Tibial nerve (tissue), 4 donors: ENCODE results near the gene ASPDH. TPM values are rescaled to one million over a fixed set of nuclear protein-coding genes. Genes with fewer than 3 reads are reported as not detected.

Source experiments
- DNase-seq, 2 donors: peaks; one replicate each; pipeline ENCODE4 v3.0.0-alpha.2; 2019; ENCODE audit warnings: low spot score in 2 of 2
- H3K27ac ChIP-seq, 4 donors: fragments of 200-600 bp; sonication (generic) in 3 of 4; one replicate each; pipeline ENCODE4 v1.5.1; 2017 to 2019; ENCODE audit warnings: mild to moderate bottlenecking in 1 of 4
- H3K27me3 ChIP-seq, 2 donors: fragments of 200-600 bp; sonication (generic) in 1 of 2; one replicate each; pipeline versions ENCODE4 v1.5.1 to v1.6.0; 2017 to 2019
- H3K36me3 ChIP-seq, 3 donors: fragments of 200-600 bp; sonication (generic); one replicate each; pipeline ENCODE4 v1.5.1; 2018 to 2019
- H3K4me1 ChIP-seq, 4 donors: fragments of 200-600 bp; sonication (generic) in 3 of 4; one replicate each; pipeline ENCODE4 v1.5.1; 2017 to 2019
- H3K4me3 ChIP-seq, 4 donors: fragments of 200-600 bp; sonication (generic) in 3 of 4; one replicate each; pipeline ENCODE4 v1.5.1; 2017 to 2019; ENCODE audit warnings: mild to moderate bottlenecking in 1 of 4, moderate library complexity in 1 of 4
- H3K9me3 ChIP-seq, 4 donors: fragments of 200-600 bp; sonication (generic) in 3 of 4; one replicate each; pipeline ENCODE4 v1.5.1; 2017 to 2019
- EP300 ChIP-seq, 2 donors: sonication (generic); formaldehyde crosslinking; IDR thresholded peaks; one replicate each; pipeline ENCODE4 v1.6.1; 2017; ENCODE audit warnings: antibody characterized with exemption in 2 of 2, mild to moderate bottlenecking in 1 of 2
- POLR2A ChIP-seq, 2 donors: fragments of 450-650 bp; IDR thresholded peaks; one replicate each; pipeline ENCODE4 v1.6.1; 2017; ENCODE audit warnings: antibody characterized with exemption in 2 of 2, mild to moderate bottlenecking in 2 of 2, moderate library complexity in 2 of 2
- WGBS, 2 donors: methylation state at CpG; one replicate each; pipeline ENCODE4 v1.1.5; 2018; 5-methylcytosine and 5-hydroxymethylcytosine counted together
- total RNA-seq, 4 donors: library from RNA; depleted of rRNA; stranded (reverse); fragments of >200 nt; gene quantifications; one replicate each; pipeline ENCODE4 v1.1.0, GENCODE V29; 2016
- TF ChIP-seq, protein P1 (sequence below), 5 experiments: fragments of 200-600 bp in 3 of 5; fragments of 450-650 bp in 2 of 5; sonication (generic) in 3 of 5; IDR thresholded peaks; one replicate each; pipeline ENCODE4 v1.5.1; 2016 to 2019; ENCODE audit warnings: antibody characterized with exemption in 5 of 5, mild to moderate bottlenecking in 3 of 5, moderate library complexity in 2 of 5

The ASPDH gene
- total RNA-seq, 4 donors from 2014 or later, result not detected

DNA sequence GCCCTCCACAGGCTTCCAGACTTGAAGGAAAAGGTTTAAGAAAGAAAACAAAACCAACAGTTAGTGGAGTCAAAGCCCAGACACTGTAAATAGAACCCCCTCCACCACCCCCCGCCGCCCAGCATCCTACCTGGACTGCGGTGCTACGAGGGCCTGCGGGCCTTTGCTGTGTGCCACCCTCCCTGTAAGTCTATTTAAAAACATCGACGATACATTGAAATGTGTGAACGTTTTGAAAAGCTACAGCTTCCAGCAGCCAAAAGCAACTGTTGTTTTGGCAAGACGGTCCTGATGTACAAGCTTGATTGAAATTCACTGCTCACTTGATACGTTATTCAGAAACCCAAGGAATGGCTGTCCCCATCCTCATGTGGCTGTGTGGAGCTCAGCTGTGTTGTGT, 30.8 kb downstream of the ASPDH start:
- TF ChIP-seq EP300 (IDR thresholded peaks at IDR 0.05) (no peak), POLR2A (IDR thresholded peaks at IDR 0.05) (no peak)
- TF ChIP-seq, protein P1, sequence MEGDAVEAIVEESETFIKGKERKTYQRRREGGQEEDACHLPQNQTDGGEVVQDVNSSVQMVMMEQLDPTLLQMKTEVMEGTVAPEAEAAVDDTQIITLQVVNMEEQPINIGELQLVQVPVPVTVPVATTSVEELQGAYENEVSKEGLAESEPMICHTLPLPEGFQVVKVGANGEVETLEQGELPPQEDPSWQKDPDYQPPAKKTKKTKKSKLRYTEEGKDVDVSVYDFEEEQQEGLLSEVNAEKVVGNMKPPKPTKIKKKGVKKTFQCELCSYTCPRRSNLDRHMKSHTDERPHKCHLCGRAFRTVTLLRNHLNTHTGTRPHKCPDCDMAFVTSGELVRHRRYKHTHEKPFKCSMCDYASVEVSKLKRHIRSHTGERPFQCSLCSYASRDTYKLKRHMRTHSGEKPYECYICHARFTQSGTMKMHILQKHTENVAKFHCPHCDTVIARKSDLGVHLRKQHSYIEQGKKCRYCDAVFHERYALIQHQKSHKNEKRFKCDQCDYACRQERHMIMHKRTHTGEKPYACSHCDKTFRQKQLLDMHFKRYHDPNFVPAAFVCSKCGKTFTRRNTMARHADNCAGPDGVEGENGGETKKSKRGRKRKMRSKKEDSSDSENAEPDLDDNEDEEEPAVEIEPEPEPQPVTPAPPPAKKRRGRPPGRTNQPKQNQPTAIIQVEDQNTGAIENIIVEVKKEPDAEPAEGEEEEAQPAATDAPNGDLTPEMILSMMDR (IDR thresholded peaks at IDR 0.05), result no peak
- WGBS, 2 donors, result 74 to 76% methylated on average over 10 of the region's 10 CpGs
- H3K4me1 ChIP-seq, result peaks cover 0 to 12% (median 3%) of the 10 kb centered on the region in 4 donors
- H3K27me3 ChIP-seq, result peaks cover 0 to 13% of the 10 kb centered on the region in 2 donors
- DNase-seq, result no peak
- H3K9me3 ChIP-seq, result no peaks in the 10 kb centered on the region
- no peak overlapping the region for H3K27ac ChIP-seq
- H3K4me3 ChIP-seq, result no peak overlapping the region
- peaks cover 0 to 71% (median 12%) of the 10 kb centered on the region in 3 donors for H3K36me3 ChIP-seq

DNA sequence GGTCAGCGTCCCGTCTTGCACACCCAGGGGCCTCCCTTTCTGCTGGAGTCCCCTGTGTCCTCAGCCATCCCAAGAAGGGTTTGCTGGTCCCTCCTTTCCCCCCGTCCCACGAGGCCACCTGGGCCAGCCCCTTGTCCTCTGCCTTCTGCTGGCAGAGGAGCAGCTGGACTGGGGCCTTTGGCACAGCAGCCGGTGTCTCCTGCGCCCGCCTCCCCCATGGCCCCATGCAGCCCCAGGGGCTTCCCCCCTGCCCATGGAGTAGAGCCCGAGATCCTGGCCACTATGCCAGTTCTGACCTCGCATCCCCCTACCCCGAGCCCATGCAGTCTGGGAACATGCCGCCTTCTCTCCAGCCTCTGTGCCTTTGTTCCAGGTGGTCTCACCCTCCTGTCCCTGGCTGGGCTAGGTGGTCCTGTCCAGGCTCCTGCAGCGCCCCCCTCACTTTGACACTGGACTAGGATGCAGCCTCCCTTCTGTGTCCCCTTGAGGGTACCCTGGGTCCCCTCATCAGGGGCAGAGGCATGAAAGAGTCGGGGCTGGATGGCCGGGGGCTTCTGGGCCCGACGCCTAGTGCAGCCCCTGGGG, 31.4 kb downstream of the ASPDH start:
- H3K4me1 ChIP-seq, result peaks cover 0 to 17% (median 8%) of the 10 kb centered on the region in 4 donors
- H3K27ac ChIP-seq, result no peak overlapping the region
- no peak overlapping the region for H3K4me3 ChIP-seq
- TF ChIP-seq POLR2A (IDR thresholded peaks at IDR 0.05) (no peak), EP300 (IDR thresholded peaks at IDR 0.05) (no peak)
- TF ChIP-seq, protein P1 (IDR thresholded peaks at IDR 0.05), result no peak
- H3K27me3 ChIP-seq, result peaks cover 0 to 8% of the 10 kb centered on the region in 2 donors
- no peaks in the 10 kb centered on the region for H3K9me3 ChIP-seq
- 76 to 80% methylated on average over 16 of the region's 16 CpGs for WGBS, 2 donors
- no peak for DNase-seq
- H3K36me3 ChIP-seq, result peaks cover 0 to 71% (median 12%) of the 10 kb centered on the region in 3 donors

DNA sequence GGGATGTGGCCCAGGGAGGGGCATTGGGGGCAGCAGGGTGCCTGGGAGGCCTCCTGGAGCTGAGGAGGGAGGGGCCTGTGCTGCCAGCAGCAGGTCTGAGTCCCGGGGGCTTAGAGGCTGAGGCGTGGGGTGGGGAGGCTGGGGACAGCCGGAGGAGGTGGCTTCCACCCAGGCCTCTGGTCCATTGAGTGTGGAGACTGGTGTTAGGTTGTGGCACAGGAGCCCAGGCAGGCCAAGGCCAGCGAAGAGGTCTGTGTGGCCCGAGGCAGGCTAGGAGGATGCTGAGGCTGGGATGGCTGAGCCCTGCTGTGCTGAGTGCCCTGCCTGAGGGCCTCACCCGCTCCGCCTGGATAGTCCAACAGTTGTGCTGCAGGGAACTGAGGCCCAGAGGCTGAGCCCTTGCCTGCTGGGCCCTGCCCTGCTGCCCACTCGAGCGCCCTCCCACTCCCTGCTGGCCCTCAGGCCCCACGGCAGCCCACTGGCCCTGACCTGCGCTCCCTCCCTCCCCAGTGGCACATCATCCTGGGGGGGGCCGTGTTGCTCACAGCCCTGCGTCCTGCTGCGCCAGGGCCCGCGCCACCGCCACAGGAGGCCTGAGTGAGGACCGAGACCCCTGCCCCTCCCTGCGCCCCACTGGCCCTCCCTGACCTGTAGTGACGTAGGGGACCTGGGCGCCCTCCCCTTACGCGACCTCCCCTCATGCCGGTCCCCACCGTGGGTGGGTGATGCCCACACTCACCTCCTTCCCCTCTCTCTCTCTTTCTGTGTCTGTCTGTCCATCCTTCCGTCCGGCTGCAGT, 32.2 kb downstream of the ASPDH start:
- Histone ChIP-seq H3K27me3 (no peaks in the 10 kb centered on the region), H3K4me1 (peaks cover 0 to 24% (median 14%) of the 10 kb centered on the region in 4 donors), H3K9me3 (no peaks in the 10 kb centered on the region), H3K4me3 (no peak overlapping the region), H3K27ac (no peak overlapping the region), H3K36me3 (peaks cover 0 to 71% (median 12%) of the 10 kb centered on the region in 3 donors)
- 85 to 88% methylated on average over 22 to 25 of the region's 27 CpGs for WGBS, 2 donors
- DNase-seq, result no peak
- TF ChIP-seq, protein P1 (IDR thresholded peaks at IDR 0.05), result no peak
- no peak for TF ChIP-seq POLR2A (IDR thresholded peaks at IDR 0.05)
- TF ChIP-seq EP300 (IDR thresholded peaks at IDR 0.05), result no peak

DNA sequence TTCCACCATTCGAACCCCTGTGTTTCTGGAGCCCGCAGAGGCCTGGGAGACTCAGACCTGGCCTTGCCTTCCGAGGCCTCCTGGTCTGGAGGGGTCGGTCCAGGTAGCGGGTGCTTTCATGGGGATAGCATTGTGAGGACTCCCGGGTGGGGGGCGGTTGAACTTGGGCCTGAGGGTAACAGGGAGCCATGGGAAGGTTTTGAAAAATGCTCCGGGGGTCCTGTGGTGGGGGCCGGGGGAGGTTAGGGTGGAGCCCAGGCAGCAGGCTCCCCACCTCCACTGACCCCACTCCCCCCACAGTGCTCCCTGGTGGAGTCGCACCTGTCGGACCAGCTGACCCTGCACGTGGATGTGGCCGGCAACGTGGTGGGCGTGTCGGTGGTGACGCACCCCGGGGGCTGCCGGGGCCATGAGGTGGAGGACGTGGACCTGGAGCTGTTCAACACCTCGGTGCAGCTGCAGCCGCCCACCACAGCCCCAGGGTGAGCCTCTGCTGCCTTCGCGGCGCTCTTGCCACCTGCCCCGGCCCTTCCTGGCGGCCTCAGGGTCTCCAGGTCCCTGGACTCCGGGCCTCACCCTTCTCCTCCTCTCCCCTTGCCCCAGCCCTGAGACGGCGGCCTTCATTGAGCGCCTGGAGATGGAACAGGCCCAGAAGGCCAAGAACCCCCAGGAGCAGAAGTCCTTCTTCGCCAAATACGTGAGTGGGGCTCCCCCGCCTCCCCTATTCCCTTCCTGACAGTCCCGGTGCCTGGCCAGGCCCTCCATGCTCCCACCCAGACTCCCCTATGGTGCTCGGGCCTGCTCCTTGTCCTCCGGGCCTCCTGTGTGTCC, 33.2 kb downstream of the ASPDH start:
- 89 to 90% methylated on average over 35 to 37 of the region's 37 CpGs for WGBS, 2 donors
- Histone ChIP-seq H3K27ac (no peak overlapping the region), H3K9me3 (no peaks in the 10 kb centered on the region), H3K4me1 (peaks cover 0 to 24% (median 14%) of the 10 kb centered on the region in 4 donors), H3K36me3 (peaks cover 0 to 71% (median 12%) of the 10 kb centered on the region in 3 donors), H3K27me3 (no peaks in the 10 kb centered on the region), H3K4me3 (no peak overlapping the region)
- TF ChIP-seq, protein P1 (IDR thresholded peaks at IDR 0.05), result no peak
- no peak for DNase-seq
